GM18868 (cell line): ENCODE results near the gene TF.

Source experiments
- ATAC-seq: cut with Tn5 transposase; IDR thresholded peaks from one replicate; pipeline ENCODE4 v1.9.1; 2021; ENCODE audit warnings: mild to moderate bottlenecking, moderate library complexity; ENCODE audit not compliant: unreplicated experiment

The TF gene

DNA sequence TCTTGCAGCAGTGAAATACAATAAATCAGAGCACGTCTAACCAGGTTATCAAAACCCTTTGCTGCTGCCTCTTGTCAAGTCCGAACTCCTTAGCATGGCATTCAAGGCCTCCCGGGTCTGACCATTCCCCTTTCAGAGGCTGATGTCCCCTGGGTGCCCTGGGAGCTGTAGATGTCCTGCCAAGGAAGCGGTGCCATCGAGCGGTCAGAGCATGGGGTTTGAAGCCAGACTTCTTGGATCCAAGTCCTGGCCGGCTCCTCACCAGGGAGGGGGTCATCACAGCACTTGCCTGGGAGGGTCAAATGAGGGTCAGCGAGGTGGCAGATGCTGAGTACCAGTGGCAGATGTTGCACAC, 496 bp downstream of the TF start:
- ATAC-seq = no peak

DNA sequence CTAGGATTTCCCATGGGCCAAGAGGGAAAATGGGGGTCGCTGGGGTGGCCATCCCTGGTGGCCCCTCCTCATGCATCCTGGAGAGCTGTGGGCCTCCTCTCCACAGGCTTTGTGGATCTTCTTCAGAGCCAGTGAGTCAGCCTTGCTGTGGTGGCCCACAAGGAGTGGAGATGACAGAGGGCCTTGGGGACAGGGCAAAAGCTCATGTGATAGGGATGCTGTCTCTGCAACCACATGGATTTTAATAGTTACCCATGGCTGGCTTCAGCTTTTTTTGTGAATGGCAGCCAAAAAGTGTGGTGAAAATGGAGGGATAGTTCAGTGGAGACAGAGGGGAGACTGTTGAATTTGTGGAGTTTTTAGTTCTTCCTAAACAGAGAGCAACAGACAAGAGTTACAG, 1.2 kb downstream of the TF start:
- ATAC-seq = no peak

DNA sequence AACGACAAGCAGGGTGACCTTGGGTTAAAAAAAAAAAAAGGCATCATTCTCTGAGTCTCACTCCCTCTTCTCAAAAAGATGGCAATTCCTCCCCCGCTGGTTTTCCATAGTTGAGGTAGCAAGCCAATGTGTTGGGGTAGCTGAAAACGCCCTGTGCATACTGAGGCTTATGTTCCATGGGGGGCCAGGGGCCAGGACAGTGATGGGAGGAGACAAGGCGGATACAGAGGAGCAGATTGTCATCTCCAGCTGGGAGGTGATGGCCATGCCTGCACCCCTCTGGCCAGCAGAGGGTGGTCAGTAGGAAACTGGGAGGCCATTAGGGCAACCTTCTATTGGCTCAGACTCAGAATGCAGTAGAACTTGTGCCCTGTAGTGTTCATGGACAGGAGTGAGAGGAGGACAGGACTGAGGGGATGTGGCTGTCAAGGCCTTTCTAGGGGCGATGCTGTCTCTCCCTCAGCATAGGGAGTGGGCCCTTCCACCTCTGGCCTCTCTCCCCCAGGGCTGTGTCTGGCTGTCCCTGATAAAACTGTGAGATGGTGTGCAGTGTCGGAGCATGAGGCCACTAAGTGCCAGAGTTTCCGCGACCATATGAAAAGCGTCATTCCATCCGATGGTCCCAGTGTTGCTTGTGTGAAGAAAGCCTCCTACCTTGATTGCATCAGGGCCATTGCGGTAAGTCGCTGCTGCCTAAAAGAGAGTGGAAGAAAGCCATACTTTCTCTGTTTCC, 1.9 kb downstream of the TF start:
- ATAC-seq = no peak

DNA sequence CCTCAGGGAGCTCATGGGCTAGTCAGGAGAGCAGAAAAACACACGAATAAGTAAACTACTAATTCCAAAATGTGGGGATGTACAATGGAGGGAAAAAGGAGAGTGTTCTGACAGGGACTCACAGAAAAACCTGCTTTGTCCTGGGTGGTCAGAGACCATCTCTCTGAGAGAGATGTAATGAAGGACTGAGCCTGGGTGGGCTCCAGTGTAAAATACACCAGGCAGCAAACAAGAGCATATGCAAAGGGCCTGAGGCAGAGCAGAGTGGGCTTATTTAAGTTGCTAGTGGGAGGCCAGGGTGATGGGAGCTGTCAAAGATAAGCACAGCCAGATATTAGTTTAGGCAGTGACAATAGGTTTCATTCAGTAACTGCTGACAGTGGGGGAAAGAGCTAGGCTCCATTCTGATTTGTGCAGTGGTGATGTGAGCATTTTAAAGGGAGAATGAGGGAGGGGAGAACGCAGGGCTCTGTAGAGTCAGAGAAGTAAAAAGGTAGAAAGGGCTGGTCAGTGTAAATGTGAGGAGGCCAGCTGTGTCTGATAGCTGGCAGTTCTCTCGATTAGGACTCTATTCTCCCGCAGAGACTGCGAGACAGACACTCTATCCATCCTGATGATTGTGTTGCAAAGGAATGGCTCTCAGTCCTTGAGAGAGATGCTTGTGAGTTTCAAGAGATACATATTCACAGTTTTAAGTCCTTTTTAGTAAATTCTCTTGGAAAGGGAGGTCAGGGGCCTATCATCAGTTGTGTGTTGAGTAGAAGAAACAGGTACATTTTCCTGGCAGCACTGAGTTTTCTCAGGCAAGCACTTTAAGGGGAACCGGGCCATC, 3.5 kb downstream of the TF start:
- ATAC-seq = no peak

DNA sequence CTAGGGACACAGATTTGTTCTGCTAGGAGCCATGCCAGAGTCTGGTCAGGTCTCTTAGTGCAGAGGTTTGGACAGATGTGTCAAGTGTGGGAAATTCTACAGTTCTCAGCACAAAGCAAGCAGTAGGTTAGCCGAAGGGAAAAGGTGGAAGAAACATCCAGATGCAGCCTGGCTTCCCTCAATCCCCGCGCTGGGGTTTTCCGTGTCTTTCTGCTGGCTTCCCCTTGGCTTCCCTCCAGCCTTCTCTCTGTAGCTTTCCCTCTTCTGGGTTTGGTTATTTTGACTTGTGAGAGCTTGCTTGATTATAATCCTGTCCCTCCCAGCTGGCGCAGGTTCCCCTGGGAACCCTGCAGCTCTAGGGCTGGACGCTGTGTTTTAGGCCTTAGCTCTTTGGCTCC, 4.1 kb downstream of the TF start:
- ATAC-seq = no peak

DNA sequence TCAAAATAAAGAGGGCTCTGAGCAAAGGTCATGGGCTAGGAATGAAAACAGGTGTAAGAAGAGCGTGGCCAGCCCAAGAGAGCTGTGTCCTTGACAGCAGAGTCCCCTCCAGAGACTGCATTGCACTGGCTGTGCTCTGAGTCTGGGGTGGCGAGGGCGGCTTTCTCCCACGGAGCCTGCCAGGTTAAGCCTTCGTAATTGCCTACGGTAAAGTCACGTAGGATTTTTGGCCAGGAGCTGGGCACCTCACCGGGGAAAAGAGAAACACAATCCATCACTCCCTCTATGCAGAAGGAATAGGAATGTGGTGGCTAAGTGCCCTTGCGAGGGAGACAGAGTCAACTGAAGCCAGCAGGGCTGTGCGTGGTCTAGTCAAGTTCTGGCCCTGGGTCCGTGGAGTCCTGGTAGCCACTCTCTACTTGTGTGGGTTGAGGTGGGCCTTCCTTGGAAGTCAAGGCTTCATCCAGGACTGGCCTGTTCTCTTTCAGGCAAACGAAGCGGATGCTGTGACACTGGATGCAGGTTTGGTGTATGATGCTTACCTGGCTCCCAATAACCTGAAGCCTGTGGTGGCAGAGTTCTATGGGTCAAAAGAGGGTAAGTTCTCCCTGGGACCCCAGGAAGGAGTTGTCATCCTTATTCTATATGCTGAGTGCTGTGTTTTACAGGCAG, 7.0 kb downstream of the TF start:
- ATAC-seq = no peak

DNA sequence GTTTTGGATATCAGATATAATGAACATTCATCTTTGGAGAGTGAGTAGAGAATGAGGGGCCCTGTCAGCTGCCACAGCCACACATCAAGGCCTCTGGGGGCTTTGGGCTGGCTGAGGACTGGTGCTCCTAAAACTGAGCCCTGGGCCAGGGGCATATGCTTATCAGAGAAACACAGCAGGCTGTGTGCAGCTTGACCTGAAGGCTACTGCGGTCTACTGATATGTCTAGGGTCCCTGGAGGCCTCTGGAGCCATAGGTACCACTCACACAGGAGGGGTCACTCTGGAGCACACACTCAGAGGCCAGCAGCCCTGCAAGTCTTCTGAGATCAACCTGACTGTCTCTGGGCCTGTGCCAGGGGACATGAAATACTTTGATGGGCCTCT, 7.6 kb downstream of the TF start:
- no peak for ATAC-seq

DNA sequence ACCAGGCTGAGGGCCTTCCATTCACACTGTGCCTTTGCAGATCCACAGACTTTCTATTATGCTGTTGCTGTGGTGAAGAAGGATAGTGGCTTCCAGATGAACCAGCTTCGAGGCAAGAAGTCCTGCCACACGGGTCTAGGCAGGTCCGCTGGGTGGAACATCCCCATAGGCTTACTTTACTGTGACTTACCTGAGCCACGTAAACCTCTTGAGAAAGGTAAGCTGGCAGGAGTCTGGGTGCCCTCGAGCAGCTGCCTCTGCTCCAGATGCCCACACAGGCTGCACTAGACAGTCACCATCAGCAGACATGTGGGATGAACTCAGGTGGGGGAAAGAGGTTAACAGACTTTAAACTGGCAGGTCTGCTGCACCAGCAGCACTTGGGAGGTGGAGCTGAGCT, 8.3 kb downstream of the TF start:
- no peak for ATAC-seq

DNA sequence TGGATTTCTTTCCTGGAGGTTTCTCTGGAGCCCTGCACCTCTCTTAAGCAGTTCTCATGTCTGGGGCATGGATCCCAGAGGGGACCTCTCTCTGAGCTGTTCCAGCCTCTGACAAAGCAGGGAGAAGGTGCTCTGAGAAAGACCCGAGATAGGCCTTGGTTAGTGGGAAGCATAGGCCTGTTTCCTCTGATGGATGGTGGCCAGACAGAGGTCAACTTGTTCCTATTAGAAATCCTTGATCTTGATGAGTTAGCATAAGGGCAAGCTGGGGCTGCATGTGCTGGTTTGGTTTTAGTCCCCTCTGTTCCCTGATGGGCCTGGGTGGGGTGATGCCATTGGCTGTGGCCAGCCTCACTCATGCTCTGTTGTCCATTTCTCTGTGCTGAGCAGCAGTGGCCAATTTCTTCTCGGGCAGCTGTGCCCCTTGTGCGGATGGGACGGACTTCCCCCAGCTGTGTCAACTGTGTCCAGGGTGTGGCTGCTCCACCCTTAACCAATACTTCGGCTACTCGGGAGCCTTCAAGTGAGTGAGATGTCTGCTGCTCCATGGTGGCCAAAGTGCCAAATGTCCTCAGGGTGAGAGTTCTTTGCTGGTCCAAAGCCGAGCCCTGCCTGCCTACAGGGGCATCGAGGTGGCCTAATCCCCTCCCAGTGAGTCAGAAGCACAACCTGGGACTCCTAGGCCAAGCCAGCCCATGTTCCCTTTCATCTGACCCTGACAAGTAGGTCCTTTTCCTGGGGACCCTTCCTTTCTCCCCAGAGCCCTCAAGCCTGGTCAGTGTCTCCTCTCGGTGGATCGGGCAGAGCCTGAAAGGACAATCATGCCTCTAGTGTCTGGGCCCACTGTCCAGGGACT, 9.0 kb downstream of the TF start:
- no peak for ATAC-seq

DNA sequence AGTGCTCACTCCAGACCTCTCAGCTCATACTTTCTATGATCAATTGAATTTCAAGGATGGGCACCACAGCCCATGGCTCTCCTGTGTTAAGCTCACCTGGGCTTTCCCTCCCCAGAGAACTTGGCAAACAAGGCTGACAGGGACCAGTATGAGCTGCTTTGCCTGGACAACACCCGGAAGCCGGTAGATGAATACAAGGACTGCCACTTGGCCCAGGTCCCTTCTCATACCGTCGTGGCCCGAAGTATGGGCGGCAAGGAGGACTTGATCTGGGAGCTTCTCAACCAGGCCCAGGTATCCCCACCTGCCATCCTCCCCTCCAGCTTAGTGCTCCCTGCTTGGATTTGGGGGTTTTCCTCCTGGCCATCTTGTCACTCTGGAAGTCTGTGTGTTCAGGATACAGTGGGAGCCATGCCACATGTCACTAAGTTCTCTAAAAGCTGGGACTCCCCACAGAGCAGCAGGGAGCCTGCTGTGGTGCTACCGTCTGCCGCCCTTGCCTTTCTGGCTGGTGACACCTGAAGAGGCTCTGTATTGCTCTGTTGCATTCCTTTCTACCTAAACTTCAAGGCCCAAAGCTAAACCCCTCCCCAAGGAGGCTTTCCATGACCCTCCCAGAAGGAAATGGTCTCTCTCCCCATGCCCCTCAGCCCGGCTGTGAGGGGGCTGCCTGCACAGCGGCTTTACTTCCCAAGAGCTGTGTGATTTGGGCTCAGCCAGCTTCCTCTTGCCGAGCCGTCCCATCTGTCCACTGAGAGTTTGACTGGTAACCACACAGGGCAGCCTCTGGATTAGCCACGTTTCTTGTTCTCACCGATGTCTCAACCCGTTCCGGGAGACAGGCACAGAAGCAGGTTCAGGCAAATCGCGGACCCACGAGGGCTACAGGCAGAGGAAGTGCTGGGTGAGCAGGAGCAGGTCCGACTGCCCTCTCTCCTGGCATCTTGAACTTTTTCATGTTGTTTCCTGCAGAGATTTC, 10.8 kb downstream of the TF start:
- ATAC-seq = no peak

DNA sequence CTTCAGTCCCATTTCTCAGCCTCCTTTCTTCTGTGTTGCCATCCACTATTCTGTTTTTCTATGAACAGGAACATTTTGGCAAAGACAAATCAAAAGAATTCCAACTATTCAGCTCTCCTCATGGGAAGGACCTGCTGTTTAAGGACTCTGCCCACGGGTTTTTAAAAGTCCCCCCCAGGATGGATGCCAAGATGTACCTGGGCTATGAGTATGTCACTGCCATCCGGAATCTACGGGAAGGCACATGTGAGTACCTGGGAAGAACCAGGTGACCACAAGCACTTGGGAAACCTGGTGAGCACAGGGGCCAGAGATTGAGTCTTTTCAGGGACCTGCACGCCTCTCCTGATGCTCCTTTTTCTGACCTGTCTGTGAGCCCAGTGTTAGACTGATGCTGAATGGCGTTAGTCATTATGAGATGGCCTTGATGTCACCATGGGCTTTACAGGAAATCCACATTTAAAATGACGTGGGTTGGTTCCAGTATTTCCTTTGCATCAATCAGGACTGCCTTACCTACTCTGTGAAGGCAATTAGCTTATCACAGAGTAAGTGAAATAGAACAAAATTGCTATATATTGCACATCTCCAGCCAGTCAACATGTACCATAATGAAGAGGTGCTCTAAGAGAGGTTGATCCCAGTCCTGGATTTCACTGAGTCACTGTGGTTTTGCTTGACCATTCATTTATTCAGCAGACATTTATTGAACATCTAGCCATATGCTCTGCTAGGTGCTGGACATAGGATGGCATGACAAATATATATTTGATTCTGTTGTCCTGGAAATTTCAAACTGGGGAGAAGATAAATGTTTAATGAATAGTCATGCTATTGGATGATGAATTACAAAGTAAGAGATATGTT, 11.7 kb downstream of the TF start:
- ATAC-seq = no peak

DNA sequence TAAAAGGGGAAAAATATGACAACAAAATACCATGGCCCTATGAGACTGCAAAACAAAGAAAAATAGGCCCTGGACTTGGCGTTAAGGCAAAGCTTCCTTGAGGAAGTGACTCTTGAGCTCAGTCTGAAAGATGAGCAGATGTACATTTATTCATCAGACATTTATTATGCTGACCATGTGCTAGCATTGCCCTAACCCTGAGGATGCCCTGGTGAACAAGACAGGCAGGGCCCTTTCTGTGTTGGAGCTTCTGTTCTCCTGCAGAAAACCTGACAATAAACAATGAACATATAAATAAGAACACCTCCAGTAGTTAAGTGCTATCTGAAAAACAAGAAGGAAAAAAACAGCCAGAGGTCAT, 12.4 kb downstream of the TF start:
- ATAC-seq = no peak

DNA sequence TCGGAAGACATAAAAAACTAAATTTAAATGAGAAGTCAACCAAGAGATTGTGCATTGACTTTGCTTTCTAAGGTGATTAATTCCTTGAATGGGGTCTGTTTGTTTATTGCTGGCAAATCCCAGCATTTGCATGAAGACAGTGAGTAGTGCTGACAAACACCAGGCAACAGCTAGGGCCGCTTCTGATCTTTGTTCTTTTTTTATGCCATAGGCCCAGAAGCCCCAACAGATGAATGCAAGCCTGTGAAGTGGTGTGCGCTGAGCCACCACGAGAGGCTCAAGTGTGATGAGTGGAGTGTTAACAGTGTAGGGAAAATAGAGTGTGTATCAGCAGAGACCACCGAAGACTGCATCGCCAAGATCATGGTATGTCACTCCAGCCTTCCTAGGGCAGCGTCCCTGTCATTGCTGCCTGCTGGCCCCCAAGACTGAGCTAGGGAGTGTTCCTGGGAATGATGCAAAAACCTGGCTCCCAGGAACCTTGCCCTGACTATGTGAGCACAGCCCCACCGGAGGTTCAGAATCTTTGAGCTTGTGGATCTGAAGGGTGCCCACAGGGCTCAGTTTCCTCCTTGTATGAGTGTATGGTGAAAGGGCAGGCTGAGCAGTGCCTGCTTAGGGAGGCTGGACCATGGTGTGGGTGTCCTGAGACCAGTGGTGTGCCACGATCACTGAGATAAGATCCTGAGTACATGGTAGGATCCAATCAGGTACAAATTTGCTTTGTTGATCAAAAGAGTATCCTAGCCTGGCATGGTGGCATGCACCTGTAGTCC, 13.0 kb downstream of the TF start:
- ATAC-seq = no peak

DNA sequence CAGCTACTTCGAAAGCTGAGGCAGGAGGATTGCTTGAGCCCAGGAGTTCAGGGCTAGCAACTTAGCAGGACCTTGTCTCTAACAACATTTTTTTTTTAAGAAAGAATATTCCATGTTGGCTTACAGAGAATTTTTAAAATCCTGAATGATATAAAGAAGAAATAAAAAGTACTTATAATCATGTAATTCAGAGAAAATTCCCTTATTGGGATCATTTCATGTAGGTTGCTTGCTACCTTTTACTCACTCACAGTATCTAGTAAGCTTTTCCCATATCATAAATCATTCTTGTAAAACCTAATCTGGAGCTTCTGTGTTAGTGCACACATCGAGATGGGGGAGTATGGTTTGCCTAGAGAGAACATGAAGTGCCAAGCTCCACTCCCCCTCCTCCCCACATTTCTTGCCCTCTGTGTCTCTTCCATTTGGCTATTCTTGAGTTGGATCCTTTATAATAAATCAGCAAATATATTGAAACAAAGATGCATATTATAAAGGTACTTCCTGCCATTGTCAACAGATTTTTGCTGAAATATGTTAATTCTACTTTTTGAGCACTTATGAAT, 13.6 kb downstream of the TF start:
- ATAC-seq = no peak

DNA sequence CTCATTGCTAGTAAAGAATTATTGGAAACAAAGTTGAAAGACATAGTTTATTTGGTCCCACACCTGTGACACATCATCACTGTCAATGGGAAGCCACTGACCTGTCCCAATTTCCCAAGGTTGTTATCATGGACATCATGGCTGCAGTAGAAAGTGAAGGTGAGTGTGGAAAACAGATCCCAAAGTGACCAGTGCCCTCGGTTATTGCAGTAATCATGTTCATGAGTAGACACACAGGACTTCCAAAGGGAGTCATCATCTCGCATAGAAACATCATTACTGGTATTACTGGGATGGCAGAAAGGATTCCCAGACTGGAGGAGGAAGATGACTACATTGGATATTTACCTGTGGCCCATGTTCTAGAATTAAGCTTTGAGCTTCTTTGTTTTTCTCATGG, 14.7 kb downstream of the TF start:
- no peak for ATAC-seq

DNA sequence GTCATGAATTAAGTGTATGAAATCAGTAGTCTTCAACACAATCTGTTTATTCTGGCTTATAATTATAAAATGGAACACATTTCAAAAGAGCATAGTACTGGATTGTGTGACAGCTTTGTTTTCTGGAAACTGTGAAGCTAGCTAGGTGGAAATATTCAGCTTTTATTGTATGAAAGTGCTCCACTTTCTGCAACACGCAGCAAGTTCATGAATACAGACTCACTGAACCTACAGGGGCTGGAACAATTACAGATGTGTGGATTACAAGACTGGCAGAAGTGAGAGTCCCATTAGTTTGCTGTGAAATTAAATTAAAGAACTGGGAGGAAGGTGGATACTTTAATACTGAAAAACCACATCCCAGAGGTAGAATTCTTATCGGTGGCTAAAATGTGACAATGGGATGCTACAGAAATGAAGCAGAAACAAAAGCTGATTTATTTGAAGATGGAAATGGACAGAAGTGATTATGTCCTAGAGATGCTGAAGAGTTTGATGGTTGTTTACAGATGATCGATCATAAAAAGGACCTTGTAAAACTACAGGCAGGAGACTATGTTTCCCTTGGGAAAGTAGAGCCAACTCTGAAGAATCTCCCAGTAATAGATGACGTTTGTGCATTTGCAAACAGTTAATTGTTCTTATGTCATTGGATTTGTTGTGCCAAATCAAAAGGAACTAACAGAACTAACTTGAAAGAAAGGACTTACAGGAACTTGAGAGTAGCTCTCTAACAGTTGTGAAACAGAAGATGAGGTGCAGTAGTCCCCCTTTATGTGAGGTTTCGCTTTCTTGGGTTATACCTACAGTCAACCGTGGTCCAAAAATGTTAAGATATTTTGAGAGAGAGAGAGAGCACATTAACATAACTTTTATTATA, 15.7 kb downstream of the TF start:
- no peak for ATAC-seq

DNA sequence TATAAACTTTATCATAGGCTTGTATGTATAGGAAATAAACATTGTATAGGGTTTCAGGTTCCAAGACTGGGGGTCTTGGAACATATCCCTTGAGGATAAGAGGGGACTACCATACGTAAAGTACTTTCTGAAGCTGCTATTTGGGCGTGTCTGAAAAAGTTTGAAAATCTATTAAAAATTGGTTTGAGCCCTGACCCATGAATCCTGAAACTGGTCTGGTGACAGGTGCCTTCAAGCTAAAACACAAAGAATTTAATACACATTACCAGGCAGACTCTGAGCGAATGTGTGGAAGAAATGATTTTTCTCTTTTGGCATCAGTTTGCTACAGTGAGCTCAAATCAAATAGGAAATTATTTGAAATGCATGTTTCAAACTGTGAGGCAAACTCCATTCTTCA, 16.3 kb downstream of the TF start:
- no peak for ATAC-seq
